GM18511 (cell line): ENCODE measurements around the gene TRABD2B.

Experiments used
- ATAC-seq: cut with Tn5 transposase; IDR thresholded peaks from one replicate; pipeline ENCODE4 v1.9.1; 2021; ENCODE audit warnings: mild to moderate bottlenecking, moderate library complexity; ENCODE audit not compliant: unreplicated experiment

The TRABD2B gene

GRCh38 chr1:47784497-47784822, 212.7 kb downstream of the TRABD2B start:
- no peak for ATAC-seq

GRCh38 chr1:47783638-47784496, 213.3 kb downstream of the TRABD2B start:
- ATAC-seq, result no peak

- no peak for ATAC-seq
Observed at GRCh38 chr1:47782414-47783166, 214.6 kb downstream of the TRABD2B start.

GRCh38 chr1:47781171-47781959, 215.8 kb downstream of the TRABD2B start:
- no peak for ATAC-seq

GRCh38 chr1:47780469-47780995, 216.7 kb downstream of the TRABD2B start:
- no peak for ATAC-seq

GRCh38 chr1:47779613-47780012, 217.6 kb downstream of the TRABD2B start:
- ATAC-seq, result no peak

GRCh38 chr1:47778280-47778679, 218.9 kb downstream of the TRABD2B start:
- ATAC-seq, result no peak

GRCh38 chr1:47777322-47777721, 219.9 kb downstream of the TRABD2B start:
- ATAC-seq, result no peak

- ATAC-seq, result no peak
Observed at GRCh38 chr1:47776667-47777131, 220.5 kb downstream of the TRABD2B start.

- ATAC-seq, result no peak
Observed at GRCh38 chr1:47774986-47775834, 222.0 kb downstream of the TRABD2B start.

GRCh38 chr1:47772960-47773682, 224.1 kb downstream of the TRABD2B start:
- no peak for ATAC-seq

GRCh38 chr1:47772281-47772680, 224.9 kb downstream of the TRABD2B start:
- no peak for ATAC-seq

- ATAC-seq, result no peak
Observed at GRCh38 chr1:47771751-47772150, 225.4 kb downstream of the TRABD2B start.

- ATAC-seq, result no peak
Observed at GRCh38 chr1:47769983-47770382, 227.2 kb downstream of the TRABD2B start.

GRCh38 chr1:47769295-47769694, 227.9 kb downstream of the TRABD2B start:
- no peak for ATAC-seq

GRCh38 chr1:47767741-47768100, 229.5 kb downstream of the TRABD2B start:
- ATAC-seq, result no peak

- ATAC-seq, result no peak
Observed at GRCh38 chr1:47766832-47767740, 230.1 kb downstream of the TRABD2B start.

- no peak for ATAC-seq
Observed at GRCh38 chr1:47765742-47766485, 231.3 kb downstream of the TRABD2B start.
